Peyer's patch (tissue), 4 donors: ENCODE data around the gene KLF14.
"Not testable (repeated sequence)": the region's sequence is repeated elsewhere in the genome, so short reads cannot be mapped to it uniquely, and the experiment has no call there.

ENCODE experiments used
- CTCF ChIP-seq, 6 experiments: fragments of 450-650 bp in 4 of 6; fragments of 200-600 bp in 2 of 6; sonication (generic) in 1 of 6; IDR thresholded peaks; one replicate each; pipeline ENCODE4 v1.5.1; 2017 to 2019; ENCODE audit warnings: antibody characterized with exemption in 6 of 6, mild to moderate bottlenecking in 3 of 6, moderate library complexity in 1 of 6
- POLR2A ChIP-seq, 2 donors: fragments of 450-650 bp; IDR thresholded peaks; one replicate each; pipeline ENCODE4 v1.5.1; 2017; ENCODE audit warnings: antibody characterized with exemption in 2 of 2, mild to moderate bottlenecking in 2 of 2, moderate library complexity in 2 of 2

- TF ChIP-seq CTCF, POLR2A (IDR thresholded peaks at IDR 0.05): not testable (repeated sequence)
Measured at GRCh38 chr7:130764569-130764968, 30.6 kb upstream of the KLF14 start.
